ENCODE results near the gene HADHA.

The HADHA gene

DNA sequence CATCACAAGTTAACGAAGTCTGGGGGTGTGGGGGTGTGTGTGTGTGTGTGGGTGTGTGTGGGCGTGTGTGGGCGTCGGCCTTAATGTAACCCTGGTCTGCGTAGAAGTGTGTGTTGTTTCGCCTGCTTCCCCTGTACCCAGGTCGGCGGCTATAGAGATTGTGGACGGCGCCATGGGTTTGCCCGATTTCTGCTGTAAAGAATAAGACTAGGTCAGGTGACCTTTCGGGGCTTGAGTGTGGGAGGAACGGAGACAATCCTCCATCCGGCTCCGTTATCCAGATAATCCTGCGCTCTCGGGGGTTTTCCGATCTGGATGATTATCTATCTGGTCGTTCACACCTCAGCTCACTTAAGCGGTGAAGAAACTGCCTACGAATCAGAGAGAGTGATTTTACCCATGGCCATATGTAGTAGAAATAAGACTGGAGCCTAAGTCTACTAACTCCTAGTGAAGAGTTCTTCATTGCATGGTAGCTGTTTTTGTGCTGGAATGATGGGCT lies 850 bp upstream of the HADHA start:
- no peak for DNase-seq (ENCODE audit: low read depth, low spot score)

DNA sequence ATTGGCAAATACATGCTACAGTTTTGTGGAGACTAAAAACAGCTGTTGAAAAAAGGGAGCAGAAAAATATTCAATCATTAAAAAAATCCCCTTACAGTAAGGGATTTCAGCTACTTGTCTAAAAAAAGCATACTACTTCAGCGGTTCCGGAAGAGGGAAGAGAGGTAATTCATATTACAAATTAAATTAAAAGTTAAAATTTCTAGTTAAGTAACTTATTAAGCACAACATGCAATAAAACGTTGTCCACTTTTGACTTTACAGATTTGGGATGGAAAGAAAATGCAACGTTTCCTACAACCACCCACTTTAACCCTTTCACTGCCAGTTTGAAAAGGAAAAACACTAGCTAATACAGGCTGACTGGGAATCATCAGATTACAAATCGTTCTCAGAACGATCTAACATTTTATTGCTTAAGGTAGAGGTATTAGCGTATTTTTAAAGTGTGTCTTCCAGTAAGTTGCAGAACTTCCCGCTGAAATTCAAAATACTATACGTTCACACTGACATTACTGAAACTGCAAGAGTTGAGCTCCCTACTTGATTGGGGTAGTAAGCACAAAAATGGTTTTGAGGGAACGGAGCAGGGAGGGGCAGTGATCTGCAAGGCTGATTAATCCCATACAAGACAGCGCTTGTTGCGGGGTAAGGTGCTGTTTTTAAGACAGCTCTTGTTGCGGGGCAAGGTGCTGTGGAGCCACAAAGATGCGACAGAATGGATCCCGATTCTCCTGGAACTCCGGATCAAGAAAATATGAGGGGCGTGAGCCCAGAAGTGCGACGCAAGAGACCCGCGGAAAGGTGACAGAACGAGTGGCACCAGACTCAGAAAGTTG lies 743 bp downstream of the HADHA start:
- DNase-seq (ENCODE audit: low read depth, low spot score), result no peak

DNA sequence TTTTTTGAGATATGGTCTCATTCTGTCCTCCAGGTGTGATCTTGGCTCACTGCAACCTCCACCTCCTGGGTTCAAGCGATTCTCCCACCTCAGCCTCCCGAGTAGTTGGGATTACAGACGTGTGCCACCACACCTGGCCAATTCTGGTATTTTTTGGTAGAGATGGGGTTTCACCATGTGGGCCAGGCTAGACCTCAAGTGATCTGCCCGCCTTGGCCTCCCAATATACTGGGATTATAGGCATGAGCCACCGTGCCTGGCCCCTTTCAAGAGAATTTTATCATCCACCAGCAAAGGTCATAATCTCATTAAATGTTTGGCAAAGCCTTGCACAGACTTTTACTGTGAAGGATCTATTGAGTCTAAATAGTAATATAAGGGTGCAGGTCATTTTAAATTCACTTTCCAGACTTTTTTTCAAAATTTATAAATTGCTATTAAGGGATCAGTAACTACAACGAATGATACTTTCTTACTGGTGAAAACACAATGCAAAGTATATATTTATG lies 2.5 kb downstream of the HADHA start:
- DNase-seq (ENCODE audit: low read depth, low spot score), result no peak

DNA sequence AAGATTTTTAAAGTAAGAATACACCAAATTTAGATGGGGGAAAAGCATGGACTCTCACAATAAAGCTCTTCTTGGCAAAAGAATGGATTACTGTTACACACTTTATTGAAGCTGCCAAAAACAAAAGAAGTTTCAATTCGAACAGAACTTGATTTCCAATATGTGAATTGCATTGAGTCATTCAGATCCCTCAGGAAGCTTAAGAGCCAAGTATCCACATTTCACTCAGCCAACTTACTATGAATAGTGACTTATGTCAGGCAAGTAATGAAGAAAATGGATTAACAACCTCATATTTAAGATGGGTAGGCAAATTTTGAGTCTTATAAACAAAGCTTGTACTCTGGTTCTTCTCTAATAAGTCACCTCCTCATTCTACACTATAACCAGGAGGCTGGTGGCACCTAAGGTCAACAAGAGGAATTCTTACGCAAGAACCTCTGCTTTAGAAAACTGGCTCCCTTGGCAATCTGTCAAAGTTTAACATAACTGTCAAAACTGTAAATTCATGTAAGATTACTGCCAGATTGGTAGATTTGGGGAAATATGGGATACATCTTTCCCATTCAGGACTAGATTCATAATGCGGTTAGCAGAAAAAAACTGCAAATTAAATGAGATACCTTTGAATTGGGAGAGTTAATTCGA lies 6.0 kb downstream of the HADHA start:
- no peak for DNase-seq (ENCODE audit: low read depth, low spot score)

DNA sequence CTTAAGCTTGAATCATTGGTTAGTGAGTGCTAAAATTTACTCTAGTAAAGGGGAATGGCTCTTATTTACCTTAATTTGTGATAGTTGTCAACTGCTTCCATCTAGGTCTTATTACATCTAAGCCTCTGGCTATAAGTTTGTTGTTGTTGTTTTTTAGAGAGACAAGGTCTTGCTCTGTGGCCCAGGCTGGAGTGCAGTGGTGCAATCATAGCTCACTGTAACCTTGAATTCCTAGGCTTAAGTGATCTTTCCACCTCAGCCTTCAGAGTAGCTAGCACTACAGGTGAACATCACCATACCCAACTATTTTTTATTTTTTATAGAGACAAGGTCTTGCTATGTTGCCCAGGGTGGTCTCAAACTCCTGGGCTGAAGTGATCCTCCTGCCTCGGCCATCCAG lies 6.6 kb downstream of the HADHA start:
- DNase-seq (ENCODE audit: low read depth, low spot score), result no peak

DNA sequence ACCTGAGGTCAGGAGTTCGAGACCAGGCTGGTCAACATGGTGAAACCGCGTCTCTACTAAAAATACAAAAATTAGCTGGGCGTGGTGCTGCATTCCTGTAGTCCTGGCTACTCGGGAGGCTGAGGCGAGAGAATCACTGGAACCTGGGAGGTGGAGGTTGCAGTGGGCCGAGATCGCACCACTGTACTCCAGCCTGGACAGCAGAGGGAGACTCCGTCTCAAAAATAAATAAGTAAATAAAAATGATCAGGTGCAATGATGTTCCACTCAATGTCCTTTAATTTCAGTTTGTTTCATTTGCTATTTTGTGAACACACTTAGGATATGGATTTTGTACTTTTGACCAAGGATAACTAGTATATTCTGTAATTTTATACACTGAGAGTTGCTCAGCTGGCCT lies 9.3 kb downstream of the HADHA start:
- no peak for DNase-seq (ENCODE audit: low read depth, low spot score)

DNA sequence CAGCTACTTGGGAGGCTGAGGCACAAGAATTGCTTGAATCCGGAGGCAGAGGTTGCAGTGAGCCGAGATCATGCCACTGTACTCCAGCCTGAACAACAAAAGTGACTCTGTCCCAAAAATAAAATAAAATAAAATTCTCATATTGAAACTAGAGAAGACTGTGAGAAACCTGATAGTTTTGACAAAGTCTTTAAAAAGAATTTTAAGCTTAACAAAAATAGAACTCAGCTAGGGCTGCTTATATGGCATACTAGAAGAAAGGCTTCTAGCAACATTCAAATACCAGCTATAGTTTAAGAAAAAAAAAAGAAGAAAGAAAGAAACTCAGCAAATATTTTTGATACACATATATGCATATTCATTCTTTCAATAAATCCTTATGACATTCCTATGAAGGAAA lies 13.6 kb downstream of the HADHA start:
- DNase-seq (ENCODE audit: low read depth, low spot score), result no peak

DNA sequence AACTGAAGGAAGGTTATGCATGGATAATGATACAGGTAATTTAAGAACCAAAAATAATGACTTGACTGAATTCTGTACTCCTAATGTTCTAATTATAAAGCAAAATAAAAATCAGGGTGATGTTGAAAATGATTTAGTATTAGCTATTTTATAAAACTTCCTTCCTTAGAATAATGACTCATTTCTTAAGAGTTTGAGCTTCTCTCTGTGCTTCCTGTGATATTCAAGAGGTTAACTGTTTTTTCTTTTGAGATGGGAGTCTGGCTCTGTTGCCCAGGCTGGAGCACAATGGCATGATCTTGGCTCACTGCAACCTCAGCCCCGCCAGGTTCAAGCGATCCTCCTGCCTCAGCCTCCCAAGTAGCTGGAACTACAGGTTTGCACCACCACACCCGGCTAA lies 14.8 kb downstream of the HADHA start:
- no peak for DNase-seq (ENCODE audit: low read depth, low spot score)

DNA sequence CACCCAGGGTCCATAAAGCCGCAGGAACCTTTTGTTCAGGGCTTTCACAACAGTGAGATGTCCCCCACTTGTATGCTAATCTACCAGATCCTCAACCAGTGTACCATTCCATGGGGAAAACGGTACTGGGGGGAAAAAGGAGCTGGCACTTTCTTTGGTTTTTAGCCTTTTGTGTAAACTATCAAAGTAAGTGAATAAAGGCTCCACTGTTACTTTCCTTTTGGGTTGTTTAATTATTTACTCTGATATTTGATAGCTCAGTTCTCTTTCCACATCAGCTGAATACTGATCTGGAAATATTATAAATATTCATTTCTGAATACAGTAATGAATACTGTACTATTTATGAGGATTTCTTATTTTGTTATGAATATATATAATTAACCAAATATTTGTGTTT lies 20.3 kb downstream of the HADHA start:
- DNase-seq (ENCODE audit: low read depth, low spot score), result no peak

DNA sequence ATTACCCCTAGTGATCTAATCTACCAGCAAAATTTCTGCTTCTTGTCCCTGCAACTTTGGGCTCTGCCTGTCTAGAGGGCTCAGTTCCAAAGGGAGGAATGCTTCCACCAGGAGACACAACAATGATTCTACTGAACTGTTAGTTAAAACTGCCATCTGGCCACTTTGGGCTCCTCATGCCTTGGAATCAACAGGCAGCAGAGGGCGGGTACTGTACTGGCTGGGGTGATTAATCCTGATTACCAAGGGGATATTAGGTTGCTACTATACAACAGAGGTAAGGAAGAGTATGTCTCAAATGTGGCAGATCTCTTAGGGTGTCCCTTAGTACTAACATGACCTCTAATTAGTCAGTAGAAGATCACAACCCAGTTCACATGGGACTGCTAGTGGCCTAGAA lies 21.4 kb downstream of the HADHA start:
- no peak for DNase-seq (ENCODE audit: low read depth, low spot score)

DNA sequence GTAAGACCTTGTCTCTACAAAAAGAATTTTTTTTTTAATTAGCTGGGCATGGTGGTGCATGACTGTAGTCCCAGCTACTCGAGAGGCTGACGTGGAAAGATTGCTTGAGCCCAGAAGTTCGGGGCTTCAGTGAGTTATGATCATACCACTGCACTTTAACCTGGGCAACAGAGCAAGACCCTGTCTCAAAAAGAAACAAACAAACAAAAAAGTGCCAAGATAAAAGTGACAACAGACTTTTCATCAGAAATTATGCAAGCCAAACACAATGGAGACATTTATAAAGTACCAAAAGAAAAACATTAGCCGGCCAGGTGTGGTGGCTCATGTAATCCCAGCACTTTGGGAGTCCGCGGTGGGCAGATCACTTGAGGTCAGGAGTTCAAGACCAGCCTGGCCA lies 26.7 kb downstream of the HADHA start:
- no peak for DNase-seq (ENCODE audit: low read depth, low spot score)

DNA sequence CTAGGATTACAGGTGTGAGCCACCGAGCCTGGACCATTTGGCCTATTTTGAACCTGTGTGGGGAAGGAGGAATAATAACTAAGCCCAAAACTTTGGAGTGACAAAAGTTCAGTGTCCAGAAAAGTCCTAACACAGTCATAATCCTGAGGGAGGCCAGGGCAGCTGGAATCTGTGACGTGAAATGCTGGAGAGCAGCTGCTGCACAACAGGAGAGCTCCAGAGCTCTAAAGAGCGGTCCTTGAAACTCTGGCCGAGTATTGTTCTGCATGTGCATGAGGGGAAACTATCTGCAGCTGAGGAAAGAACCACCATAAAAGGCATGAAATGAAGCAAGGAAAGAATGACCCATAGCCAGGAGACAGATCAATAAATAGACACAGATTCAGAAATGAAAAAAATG lies 27.8 kb downstream of the HADHA start:
- no peak for DNase-seq (ENCODE audit: low read depth, low spot score)

DNA sequence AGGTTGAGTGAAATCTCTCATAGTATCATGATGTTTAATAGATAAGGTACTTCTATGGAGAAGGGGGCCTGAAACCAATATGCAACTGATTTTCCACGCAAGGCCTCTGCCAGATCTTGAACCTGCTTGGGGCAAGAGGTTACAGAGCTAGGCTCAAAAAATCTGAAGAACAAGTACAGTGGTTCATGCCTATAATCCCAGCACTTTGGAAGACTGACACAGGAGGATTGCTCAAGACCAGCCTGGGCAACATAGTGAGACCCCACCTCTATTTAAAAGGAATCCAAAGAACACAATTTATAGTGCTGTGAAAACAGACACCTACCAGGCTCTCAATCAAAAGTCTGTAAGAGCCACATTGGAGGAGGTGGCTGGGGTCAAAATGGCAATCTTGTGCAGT lies 28.6 kb downstream of the HADHA start:
- no peak for DNase-seq (ENCODE audit: low read depth, low spot score)

DNA sequence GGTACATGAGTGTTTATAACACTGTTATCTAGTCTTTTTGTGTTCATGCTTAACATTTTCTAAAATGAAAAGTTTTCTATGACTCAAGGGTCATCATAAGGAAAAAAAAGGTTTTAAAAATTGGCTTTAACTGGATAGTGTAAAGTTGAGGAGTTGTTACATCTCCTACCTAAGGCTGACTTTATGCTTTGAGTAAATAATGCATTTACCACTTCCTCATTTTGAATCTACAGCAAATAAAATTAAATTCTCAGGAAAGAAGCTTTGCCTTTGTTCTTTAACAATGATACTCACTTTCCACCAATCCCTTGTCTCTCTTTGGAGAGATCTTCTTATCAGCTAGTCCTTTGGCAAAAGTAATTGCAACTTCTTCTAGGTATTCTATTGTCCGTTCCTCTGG lies 29.7 kb downstream of the HADHA start:
- no peak for DNase-seq (ENCODE audit: low read depth, low spot score)

DNA sequence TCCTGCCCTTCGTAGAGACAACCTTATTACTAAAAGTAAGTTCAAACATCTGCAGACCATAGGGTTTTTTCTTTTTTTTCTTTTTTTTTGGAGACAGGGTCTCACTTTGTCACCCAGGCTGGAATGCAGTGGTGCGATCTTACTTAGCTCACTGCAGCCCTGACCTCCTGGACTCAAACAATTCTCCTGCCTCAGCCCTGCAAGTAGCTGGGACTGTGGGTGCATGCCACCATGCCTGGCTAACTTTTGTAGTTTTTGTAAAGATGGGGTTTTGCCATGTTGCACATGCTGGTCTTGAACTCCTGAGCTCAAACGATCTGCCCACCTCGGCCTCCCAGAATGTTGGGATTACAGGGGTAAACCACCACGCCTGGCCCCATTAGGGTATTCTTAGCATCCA lies 32.4 kb downstream of the HADHA start:
- no peak for DNase-seq (ENCODE audit: low read depth, low spot score)

DNA sequence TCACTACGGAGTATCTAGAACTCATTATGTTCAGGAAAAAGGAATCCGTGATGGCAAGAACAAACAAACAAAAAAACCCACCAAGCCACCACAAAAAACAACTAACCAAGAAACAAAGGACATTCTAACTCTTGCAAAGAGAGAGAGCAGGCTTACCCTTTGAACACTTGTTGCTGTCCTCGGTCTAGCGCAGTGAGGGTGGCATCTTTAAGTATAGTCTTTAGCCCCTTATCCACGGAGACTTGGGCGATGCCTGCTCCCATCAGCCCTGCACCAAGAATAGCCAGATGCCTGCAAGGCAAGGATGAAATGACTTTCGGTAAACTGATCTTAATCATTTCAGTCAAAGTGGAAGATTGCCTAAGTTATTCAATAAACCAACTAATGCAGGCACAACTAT lies 40.5 kb downstream of the HADHA start:
- no peak for DNase-seq (ENCODE audit: low read depth, low spot score)

DNA sequence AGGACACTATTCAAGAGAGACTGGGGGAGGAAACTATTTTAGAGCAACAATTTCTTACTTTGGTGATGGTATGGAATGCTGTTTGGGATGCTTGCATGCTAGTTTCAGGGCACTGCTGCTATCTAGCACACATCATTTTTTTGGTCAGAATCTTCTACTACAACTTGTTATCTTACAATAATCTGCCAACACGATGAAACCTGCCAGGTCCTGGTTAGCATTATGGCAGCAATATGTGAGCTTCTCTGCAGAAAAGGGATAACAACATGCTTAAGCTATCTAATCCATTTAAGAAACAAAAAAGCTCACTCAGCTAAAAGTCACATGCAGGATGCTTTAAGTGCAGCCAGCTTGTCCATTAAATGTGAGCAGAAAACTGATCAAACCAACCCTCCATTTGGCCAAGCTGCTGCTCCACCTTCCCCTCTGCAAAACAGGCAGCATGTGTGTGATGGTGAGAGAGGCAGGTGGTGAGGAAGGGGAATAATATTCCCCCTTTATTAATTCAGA lies 41.4 kb downstream of the HADHA start:
- DNase-seq (ENCODE audit: low read depth, low spot score), result no peak

DNA sequence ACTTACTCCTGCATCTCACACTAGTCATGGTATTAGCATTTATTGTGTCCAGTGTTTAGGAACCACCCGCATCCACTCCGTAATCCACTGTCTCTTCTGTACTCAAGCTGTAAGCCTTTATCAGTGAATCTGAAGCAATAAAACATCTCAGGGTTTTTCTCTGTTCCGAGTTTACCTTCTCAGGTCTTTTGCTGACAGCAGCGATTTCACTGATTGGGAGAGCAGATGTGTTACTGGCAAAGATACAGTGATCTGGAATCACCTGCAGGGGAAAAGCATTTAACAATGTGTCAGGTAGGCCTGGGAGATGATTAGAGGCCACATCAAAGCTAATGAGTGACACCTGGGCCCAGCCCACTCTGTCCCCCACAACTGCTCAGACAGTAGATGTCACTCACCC lies 46.9 kb downstream of the HADHA start:
- DNase-seq (ENCODE audit: low read depth, low spot score), result no peak

DNA sequence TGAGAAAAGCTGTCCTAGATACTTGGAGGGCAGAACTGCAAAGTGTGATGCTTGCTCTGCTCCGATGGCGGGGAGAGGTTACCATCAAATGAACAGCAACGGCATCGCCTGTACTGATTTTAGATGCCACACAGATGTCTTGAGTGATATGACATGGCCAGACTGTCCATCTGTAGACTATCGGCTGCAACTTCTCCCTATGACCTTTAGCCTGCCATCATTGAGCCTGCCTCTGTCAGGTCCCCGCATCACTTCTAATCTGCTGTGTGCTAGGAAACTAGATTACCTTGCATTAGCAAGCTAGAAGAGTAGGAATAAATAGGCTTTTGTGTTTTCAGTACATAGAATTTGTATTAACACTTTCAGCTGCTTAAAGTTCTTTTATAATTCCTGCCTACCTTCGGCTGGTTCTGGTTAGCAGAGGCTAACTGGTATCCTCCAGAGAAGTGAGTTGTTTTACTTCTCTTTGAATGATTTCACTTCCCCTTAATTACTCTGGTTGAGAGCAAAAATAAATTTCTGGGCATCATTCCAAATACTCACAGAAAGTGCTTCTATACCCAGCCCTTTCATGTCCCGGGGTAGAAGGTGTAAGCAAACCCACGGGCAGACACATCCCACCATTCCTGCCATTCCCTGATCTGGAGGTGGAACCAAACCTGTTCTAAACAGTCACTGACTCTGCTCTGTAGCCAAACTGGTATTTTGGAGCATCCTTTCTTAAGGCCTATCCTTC lies 47.6 kb downstream of the HADHA start:
- DNase-seq (ENCODE audit: low read depth, low spot score), result no peak

DNA sequence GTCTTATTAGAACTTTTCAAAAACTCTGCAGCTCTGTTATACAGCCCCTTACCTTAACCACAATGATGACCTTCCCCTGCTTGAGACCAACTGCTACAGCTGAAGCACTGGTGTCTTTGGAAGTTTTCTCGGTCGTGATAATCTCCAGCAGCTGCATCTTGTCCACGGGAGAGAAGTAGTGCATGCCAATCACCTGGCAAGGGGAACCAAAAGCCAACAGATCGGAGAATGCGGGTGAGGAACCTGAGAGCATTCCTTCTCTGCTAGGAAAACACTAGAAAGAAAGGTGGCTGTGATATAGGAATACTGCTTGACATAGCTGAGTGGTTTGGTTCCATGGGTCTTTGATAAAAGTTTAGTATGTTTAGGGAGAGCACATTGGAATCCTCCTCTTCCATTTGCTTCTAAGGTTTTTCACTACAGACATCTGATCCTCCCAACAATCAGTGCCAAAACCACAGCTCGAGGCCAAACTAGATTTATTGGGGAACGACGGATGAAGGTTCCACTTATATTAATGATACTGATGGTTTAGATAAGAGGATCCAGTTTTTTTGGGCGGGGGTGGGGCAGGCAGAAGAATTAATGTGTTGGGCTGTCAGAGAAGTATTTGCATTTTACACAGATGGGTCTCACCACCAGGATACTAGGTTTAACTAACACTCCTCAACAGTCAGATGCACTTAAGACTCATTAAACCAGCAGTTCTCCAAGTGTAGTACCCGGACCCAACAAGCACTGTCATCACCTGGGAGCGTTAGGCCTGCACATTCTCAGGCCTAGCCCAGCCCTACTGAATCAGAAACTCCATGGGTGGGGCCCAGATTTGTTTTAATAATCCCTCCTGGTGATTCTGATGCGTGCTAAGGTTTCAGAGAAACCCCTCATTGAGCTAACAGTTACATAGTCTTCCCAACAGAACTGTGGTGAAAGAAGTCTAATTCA lies 49.1 kb downstream of the HADHA start:
- no peak for DNase-seq (ENCODE audit: low read depth, low spot score)
